PC-3 (cell line): ENCODE results near the gene ADORA1. TPM values are rescaled to one million over a fixed set of nuclear protein-coding genes. Genes with fewer than 3 reads are reported as not detected.

ENCODE experiments used
- ATAC-seq: fragments of 200-7000 bp; cut with Tn5 transposase; 2 replicates; pipeline ENCODE4 v1.9.1; 2020; ENCODE audit warnings: mild to moderate bottlenecking, moderate library complexity
- Bru-seq: library from RNA; stranded (reverse); fragments of 400-500 nt; gene quantifications from one replicate; lab custom pipeline; 2021; lab: Mats Ljungman, UMichigan
- BruChase-seq, 2 experiments: library from RNA; stranded (reverse); fragments of 400-500 nt; gene quantifications; one replicate each; lab custom pipeline; 2021; lab: Mats Ljungman, UMichigan
- BruUV-seq: library from RNA; stranded (reverse); fragments of 400-500 nt; replicated peaks from 2 replicates; lab custom pipeline; 2021; lab: Mats Ljungman, UMichigan
- CTCF ChIA-PET: fragments of 300-600 bp; sonication (Branson Sonifier 250); formaldehyde crosslinking; loops from one replicate; lab custom pipeline; 2022; ENCODE audit warnings: antibody characterized with exemption; lab: Charles Lee
- POLR2A ChIA-PET: fragments of 300-600 bp; sonication (Branson Sonifier 250); formaldehyde crosslinking; loops from one replicate; lab custom pipeline; 2022; ENCODE audit warnings: antibody characterized with exemption; ENCODE audit not compliant: unreplicated experiment; lab: Charles Lee
- DNase-seq: peaks from one replicate; pipeline ENCODE4 v3.0.0-alpha.2; 2015
- H2AFZ ChIP-seq: fragments of 300-600 bp; sonication (generic); 2 replicates; pipeline ENCODE4 v1.6.0; 2016; ENCODE audit warnings: antibody characterized with exemption, low read length
- H3F3A ChIP-seq: fragments of 300-600 bp; sonication (generic); one replicate; pipeline ENCODE4 v1.6.0; 2017; ENCODE audit warnings: antibody characterized with exemption, low read length, control low read depth, mild to moderate bottlenecking; ENCODE audit not compliant: unreplicated experiment
- H3K27ac ChIP-seq: fragments of 300-600 bp; sonication (generic); 2 replicates; pipeline ENCODE4 v1.5.1; 2016; ENCODE audit warnings: mild to moderate bottlenecking, low read length
- H3K27me3 ChIP-seq: fragments of 300-600 bp; sonication (generic); 2 replicates; pipeline ENCODE4 v1.6.1; 2016; ENCODE audit warnings: low read length, mixed read lengths
- H3K36me3 ChIP-seq: fragments of 300-600 bp; sonication (generic); 2 replicates; pipeline ENCODE4 v1.6.1; 2016; ENCODE audit warnings: low read depth, mixed run types, low read length, mixed read lengths
- H3K4me1 ChIP-seq: fragments of 300-600 bp; sonication (generic); 2 replicates; pipeline ENCODE4 v1.5.1; 2016; ENCODE audit warnings: low read length; ENCODE audit not compliant: insufficient read depth
- H3K4me2 ChIP-seq: fragments of 300-600 bp; sonication (generic); 2 replicates; pipeline ENCODE4 v1.6.0; 2016; ENCODE audit warnings: low read length
- H3K4me3 ChIP-seq: fragments of 300-600 bp; sonication (generic); 2 replicates; pipeline ENCODE4 v1.5.1; 2016; ENCODE audit warnings: mild to moderate bottlenecking, low read length, mixed read lengths
- H3K79me2 ChIP-seq: fragments of 300-600 bp; sonication (generic); 2 replicates; pipeline ENCODE4 v1.6.1; 2017; ENCODE audit warnings: low read length, mixed read lengths
- H3K9ac ChIP-seq: fragments of 300-600 bp; sonication (generic); 2 replicates; pipeline ENCODE4 v1.6.0; 2016; ENCODE audit warnings: mild to moderate bottlenecking, low read length
- H3K9me2 ChIP-seq: fragments of 300-600 bp; sonication (generic); replicated peaks from 2 replicates; pipeline ENCODE4 v1.6.1; 2016; ENCODE audit warnings: mixed run types, low read length, mixed read lengths
- H3K9me3 ChIP-seq: fragments of 300-600 bp; sonication (generic); 2 replicates; pipeline ENCODE4 v1.6.1; 2016; ENCODE audit warnings: low read length, mixed read lengths
- H4K20me1 ChIP-seq: fragments of 300-600 bp; sonication (generic); 2 replicates; pipeline ENCODE4 v1.6.1; 2016; ENCODE audit warnings: low read length, mixed read lengths
- CTCF ChIP-seq: fragments of 300-600 bp; sonication (generic); conservative IDR thresholded peaks from 2 replicates; pipeline ENCODE4 v1.5.1; 2017; ENCODE audit warnings: antibody characterized with exemption, low read depth, mild to moderate bottlenecking, low read length
- EZH2 ChIP-seq: fragments of 300-600 bp; sonication (generic); IDR thresholded peaks from one replicate; pipeline ENCODE4 v1.6.1; 2017; ENCODE audit warnings: antibody characterized with exemption, mild to moderate bottlenecking, low read length; ENCODE audit not compliant: unreplicated experiment
- EZH2phosphoT487 ChIP-seq: fragments of 300-600 bp; sonication (generic); IDR thresholded peaks from 2 replicates; pipeline ENCODE4 v1.6.1; 2018; ENCODE audit warnings: mild to moderate bottlenecking, antibody characterized with exemption, low read length, borderline replicate concordance
- intact Hi-C: fragments of 100-400 bp; cut with micrococcal nuclease; formaldehyde crosslinking; loops from 2 replicates; pipeline ENCODE4 v1.9.0; 2023
- long read RNA-seq: library from polyadenylated mRNA; unstranded; transcript quantifications from one replicate; pipeline ENCODE4 v2.0.0, GENCODE V29; 2021; ENCODE audit not compliant: unreplicated experiment
- total RNA-seq: library from RNA; depleted of rRNA; stranded (reverse); fragments of >200 nt; gene quantifications from 2 replicates; pipeline ENCODE4 v1.2.3, GENCODE V29; 2014; rRNA removed

ADORA1 gene
- total RNA-seq (1.4 and 3.9 TPM in 2 replicates), Bru-seq, nascent RNA (percentile 7 among the genes with signal in this experiment), BruChase-seq, experiment 1, labeled RNA remaining after a 6-hour chase (percentile 8 among the genes with signal in this experiment), BruChase-seq, experiment 2, labeled RNA remaining after a 2-hour chase (percentile 15 among the genes with signal in this experiment)
- long read RNA-seq = 0 reads

- no peak for TF ChIP-seq EZH2phosphoT487
- no peak for TF ChIP-seq EZH2
- no peak for TF ChIP-seq CTCF
- H3K9me2 ChIP-seq = no peaks in the 10 kb centered on the region
- peaks cover 41% of the 10 kb centered on the region for H3K27me3 ChIP-seq
- H3K79me2 ChIP-seq = no peaks in the 10 kb centered on the region
- peak; percentile 38 for DNase-seq
- POLR2A ChIA-PET = no interaction called here
- H3K4me2 ChIP-seq = peak within 1 kb of the TSS; percentile 54
- H3K4me3 ChIP-seq = peak within 1 kb of the TSS; percentile 33; the same call in 1 of the 2 replicates
- H2AFZ ChIP-seq = peak within 1 kb of the TSS; percentile 52; the same call in 1 of the 2 replicates
- H3K9ac ChIP-seq = no peak within 1 kb of the TSS
- no peaks in the 10 kb centered on the region for H3F3A ChIP-seq
- intact Hi-C loops = loop anchor here (5.0 kb wide), 1 partner anchor 91 kb away; no protein-coding TSS in a partner anchor
- H3K27ac ChIP-seq = no peak within 1 kb of the TSS
- no peaks in the 10 kb centered on the region for H3K9me3 ChIP-seq
- H3K36me3 ChIP-seq = no peaks in the 10 kb centered on the region
- no peaks in the 10 kb centered on the region for H4K20me1 ChIP-seq
- CTCF ChIA-PET = interaction anchor here (0.6 to 0.7 kb wide), 3 partner anchors 8 to 59 kb away, joined by 5 to 7 read pairs (median 7); no protein-coding TSS in a partner anchor
- BruUV-seq = no TSS peak
- no peaks in the 10 kb centered on the region for H3K4me1 ChIP-seq
- ATAC-seq = peak; percentile 67
Observed at GRCh38 chr1:203127666-203128430, at the start of gene ADORA1. Gene ADORA1, plus strand, starts transcription at chr1:203127726. Its CDS starts 1,116 bp downstream, at chr1:203128842.

GRCh38 chr1:203077956-203078355 lies 49.6 kb upstream of the ADORA1 start:
- H3K27me3 ChIP-seq = peaks cover 14% of the 10 kb centered on the region
- H3K9me3 ChIP-seq = no peaks in the 10 kb centered on the region
- no peaks in the 10 kb centered on the region for H3K36me3 ChIP-seq
- CTCF ChIA-PET = no interaction called here
- no peak overlapping the region for H3K4me3 ChIP-seq
- H3K27ac ChIP-seq = no peak overlapping the region
- no peaks in the 10 kb centered on the region for H4K20me1 ChIP-seq
- TF ChIP-seq CTCF (no peak), EZH2 (no peak), EZH2phosphoT487 (no peak)
- BruUV-seq = no TSS peak
- POLR2A ChIA-PET = no interaction called here
- no peaks in the 10 kb centered on the region for H3K79me2 ChIP-seq
- ATAC-seq (no peak), DNase-seq (no peak)
- H3K4me1 ChIP-seq = no peaks in the 10 kb centered on the region
- intact Hi-C loops = no loop called here
- H3F3A ChIP-seq = no peaks in the 10 kb centered on the region
- no peak overlapping the region for H2AFZ ChIP-seq
- H3K4me2 ChIP-seq = no peak overlapping the region
- no peaks in the 10 kb centered on the region for H3K9me2 ChIP-seq
- no peak overlapping the region for H3K9ac ChIP-seq
